Skeletal muscle tissue (tissue), 4 donors: Measurements from ENCODE around the gene DGKD. TPM values are rescaled to one million over a fixed set of nuclear protein-coding genes. Genes with fewer than 3 reads are reported as not detected.
A peak's percentile ranks its signal among the peaks of the same experiment; 100 is the strongest.
"Not testable (repeated sequence)": the region's sequence is repeated elsewhere in the genome, so short reads cannot be mapped to it uniquely, and the experiment has no call there.

Experiments used
- H3K27ac ChIP-seq: one replicate; pipeline ENCODE4 v1.7.0; 2013; ENCODE audit warnings: mild to moderate bottlenecking, low read depth, low read length, inconsistent platforms
- H3K27me3 ChIP-seq, 3 donors: one replicate each; pipeline ENCODE4 v1.7.0; 2013; ENCODE audit warnings: low read length in 3 of 3; ENCODE audit not compliant: control insufficient read depth in 3 of 3, insufficient read depth in 3 of 3
- H3K36me3 ChIP-seq, 3 donors: one replicate each; pipeline ENCODE4 v1.7.0; 2013; ENCODE audit warnings: low read length in 3 of 3; ENCODE audit not compliant: control insufficient read depth in 3 of 3, insufficient read depth in 3 of 3
- H3K4me1 ChIP-seq, 3 donors: one replicate each; pipeline ENCODE4 v1.7.0; 2013; ENCODE audit warnings: low read length in 3 of 3, mild to moderate bottlenecking in 3 of 3; ENCODE audit not compliant: control insufficient read depth in 3 of 3, insufficient read depth in 3 of 3
- H3K4me3 ChIP-seq, 3 donors: one replicate each; pipeline ENCODE4 v1.7.0; 2013; ENCODE audit warnings: low read length in 3 of 3
- H3K9ac ChIP-seq, 3 donors: one replicate each; pipeline ENCODE4 v1.7.0; 2013; ENCODE audit warnings: low read length in 3 of 3, mild to moderate bottlenecking in 3 of 3, moderate library complexity in 2 of 3, low read depth in 1 of 3
- H3K9me3 ChIP-seq, 3 donors: one replicate each; pipeline ENCODE4 v1.7.0; 2013; ENCODE audit warnings: low read length in 3 of 3; ENCODE audit not compliant: control insufficient read depth in 3 of 3
- total RNA-seq: library from RNA; depleted of rRNA; stranded (reverse); fragments of >200 nt; gene quantifications from one replicate; pipeline ENCODE4 v1.2.3, GENCODE V29; 2014
- donor health status: Osteomylitis.

DGKD gene
- total RNA-seq, 1 donor from 2014 or later = 17.2 TPM

- Histone ChIP-seq H3K4me3 (no peak overlapping the region), H3K27me3 (no peaks in the 10 kb centered on the region), H3K27ac (no peak overlapping the region), H3K9me3 (no peaks in the 10 kb centered on the region), H3K4me1 (peaks cover 0 to 10% (median 6%) of the 10 kb centered on the region in 3 donors), H3K36me3 (peaks cover 0 to 2% (median 0%) of the 10 kb centered on the region in 3 donors), H3K9ac (no peak overlapping the region)
These were observed 15.8 kb downstream of the DGKD start for GRCh38 chr2:233369897-233370685.

DNA sequence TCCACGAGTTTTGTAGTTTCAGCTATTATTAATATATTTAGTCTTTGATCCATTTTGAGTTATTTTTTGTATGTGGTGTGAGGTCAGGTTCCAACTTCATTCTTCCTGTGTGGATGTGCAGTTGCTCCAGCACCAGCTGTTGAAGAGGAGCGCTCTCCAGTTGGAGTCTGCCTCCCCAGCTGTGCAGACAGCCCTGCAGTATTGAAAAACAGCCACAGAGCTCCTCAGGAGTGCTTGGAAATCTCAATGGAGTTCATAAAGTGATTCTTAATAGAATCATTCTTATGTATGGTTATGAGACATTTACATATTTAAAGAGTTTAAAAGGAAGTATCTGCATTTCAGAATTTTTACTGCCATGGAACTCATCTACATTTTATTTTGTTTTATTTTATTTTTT is 17.3 kb downstream of the DGKD start:
- no peak overlapping the region for H3K4me3 ChIP-seq
- H3K9ac ChIP-seq = no peak overlapping the region
- no peak overlapping the region for H3K27ac ChIP-seq
- no peaks in the 10 kb centered on the region for H3K36me3 ChIP-seq
- H3K9me3 ChIP-seq = no peaks in the 10 kb centered on the region
- no peaks in the 10 kb centered on the region for H3K27me3 ChIP-seq
- H3K4me1 ChIP-seq = peaks cover 0 to 14% (median 9%) of the 10 kb centered on the region in 3 donors

DNA sequence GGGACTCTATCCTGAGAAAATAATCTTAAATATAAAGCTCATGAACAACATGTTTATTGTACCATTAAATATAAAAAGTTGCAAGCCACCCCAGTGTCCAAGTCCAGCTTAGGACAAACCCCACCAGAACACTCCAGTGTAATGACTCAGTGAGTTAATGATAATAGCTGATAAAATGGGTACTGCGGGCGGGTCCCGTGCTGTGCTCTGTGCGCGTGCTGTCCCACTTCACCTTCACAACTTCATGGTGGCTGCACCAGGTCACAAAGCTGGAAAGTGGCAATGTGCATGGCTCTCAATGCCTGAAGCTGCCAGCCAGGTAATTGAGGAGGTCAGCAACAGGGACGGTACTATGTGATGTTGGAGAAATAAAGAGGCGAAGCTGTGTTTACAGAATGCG is 18.6 kb downstream of the DGKD start:
- Histone ChIP-seq H3K4me3 (no peak overlapping the region), H3K9me3 (no peaks in the 10 kb centered on the region), H3K27ac (no peak overlapping the region), H3K27me3 (no peaks in the 10 kb centered on the region), H3K4me1 (peaks cover 0 to 14% (median 9%) of the 10 kb centered on the region in 3 donors), H3K9ac (no peak overlapping the region), H3K36me3 (no peaks in the 10 kb centered on the region)

DNA sequence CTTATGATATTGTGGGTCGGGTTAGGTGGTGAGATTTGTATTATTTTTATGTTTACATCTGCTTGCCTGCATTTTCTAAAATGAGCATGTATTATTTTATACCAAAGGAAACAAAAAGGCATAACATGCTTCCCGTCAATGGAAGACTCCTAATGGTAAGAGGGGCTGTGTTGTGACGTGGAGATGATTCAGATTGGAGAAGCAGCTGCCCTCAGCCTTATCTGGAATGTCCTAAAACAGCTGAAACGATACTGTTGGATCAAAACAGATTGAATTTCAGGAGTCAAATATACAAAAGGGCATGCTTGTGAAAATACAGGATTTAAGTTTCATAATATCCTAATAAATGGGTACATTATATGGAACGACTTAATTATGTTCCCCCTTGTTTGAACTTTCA is 19.0 kb downstream of the DGKD start:
- Histone ChIP-seq H3K27ac (no peak overlapping the region), H3K36me3 (no peaks in the 10 kb centered on the region), H3K9ac (no peak overlapping the region), H3K4me3 (no peak overlapping the region), H3K9me3 (no peaks in the 10 kb centered on the region), H3K27me3 (no peaks in the 10 kb centered on the region), H3K4me1 (peaks cover 0 to 14% (median 9%) of the 10 kb centered on the region in 3 donors)

GRCh38 chr2:233374776-233375175 is 20.5 kb downstream of the DGKD start:
- not testable (repeated sequence) for H3K27me3 ChIP-seq, H3K4me3 ChIP-seq, H3K4me1 ChIP-seq, H3K9ac ChIP-seq, H3K27ac ChIP-seq, H3K36me3 ChIP-seq, H3K9me3 ChIP-seq

DNA sequence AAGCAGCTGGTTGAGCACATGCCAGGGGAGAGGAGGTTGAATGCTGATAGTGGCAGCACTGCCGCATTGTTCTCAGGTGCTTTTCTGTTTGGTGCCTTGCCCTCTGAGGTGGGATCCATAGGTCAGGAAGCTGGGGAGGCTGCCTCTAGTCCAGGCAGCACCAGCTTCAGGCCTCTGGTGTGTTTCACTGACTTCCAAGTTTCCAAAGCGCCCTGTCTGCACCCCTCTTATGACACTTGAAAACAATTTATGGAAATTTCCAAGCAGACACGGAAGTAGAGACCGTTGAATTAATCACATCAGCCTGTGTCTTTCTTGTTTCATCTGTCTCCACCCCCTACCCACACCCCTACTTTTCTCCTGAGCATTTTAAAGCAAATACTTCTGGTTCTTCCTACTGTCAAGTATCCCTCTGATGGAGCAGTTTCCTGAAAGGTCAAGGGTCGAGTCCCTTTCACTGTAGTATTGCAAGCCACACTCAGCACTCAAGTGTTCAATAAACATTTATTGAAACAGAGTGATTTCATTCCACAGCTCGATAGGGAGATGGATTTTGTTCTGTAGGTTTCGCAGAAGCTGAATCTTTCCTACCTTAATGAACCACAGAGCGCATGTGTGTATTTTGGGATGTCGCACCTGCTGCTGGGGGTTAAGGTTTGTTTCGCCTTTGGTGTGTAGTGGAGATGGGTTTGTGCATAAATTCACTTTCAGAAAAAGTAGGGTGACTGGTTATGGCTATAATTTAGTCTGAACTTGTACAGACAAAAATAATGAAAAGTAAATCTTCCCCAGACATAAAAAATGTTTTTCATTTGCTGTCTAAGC is 21.4 kb downstream of the DGKD start:
- Histone ChIP-seq H3K9ac (peak overlapping the region in 1 of 3 donors; percentile 38), H3K9me3 (no peaks in the 10 kb centered on the region), H3K4me3 (no peak overlapping the region), H3K36me3 (no peaks in the 10 kb centered on the region), H3K4me1 (peaks cover 0 to 4% (median 3%) of the 10 kb centered on the region in 3 donors), H3K27me3 (no peaks in the 10 kb centered on the region), H3K27ac (no peak overlapping the region)

DNA sequence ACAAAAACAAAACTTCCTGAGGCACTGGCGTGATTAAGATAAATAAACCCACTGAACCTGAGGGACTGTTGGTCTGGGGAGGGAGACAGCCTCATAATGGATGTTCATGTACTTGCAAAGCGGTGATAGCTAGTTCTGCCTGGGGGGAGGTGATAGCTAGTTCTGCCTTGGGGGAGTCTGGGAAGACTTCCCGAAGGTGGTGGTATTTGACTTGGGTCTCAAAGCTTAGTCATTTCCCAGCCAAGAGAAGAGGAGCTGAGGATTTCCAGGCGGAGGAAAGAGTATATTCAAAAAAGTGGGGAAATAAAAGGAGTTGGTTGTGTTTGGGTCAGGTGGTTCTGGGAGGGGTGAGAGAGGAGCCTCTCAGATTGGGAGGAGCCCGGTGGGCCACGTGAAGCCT is 24.7 kb downstream of the DGKD start:
- H3K9me3 ChIP-seq = no peaks in the 10 kb centered on the region
- H3K27ac ChIP-seq = no peak overlapping the region
- H3K27me3 ChIP-seq = no peaks in the 10 kb centered on the region
- H3K4me1 ChIP-seq = peaks cover 0 to 4% (median 3%) of the 10 kb centered on the region in 3 donors
- H3K4me3 ChIP-seq = no peak overlapping the region
- H3K9ac ChIP-seq = no peak overlapping the region
- H3K36me3 ChIP-seq = no peaks in the 10 kb centered on the region

DNA sequence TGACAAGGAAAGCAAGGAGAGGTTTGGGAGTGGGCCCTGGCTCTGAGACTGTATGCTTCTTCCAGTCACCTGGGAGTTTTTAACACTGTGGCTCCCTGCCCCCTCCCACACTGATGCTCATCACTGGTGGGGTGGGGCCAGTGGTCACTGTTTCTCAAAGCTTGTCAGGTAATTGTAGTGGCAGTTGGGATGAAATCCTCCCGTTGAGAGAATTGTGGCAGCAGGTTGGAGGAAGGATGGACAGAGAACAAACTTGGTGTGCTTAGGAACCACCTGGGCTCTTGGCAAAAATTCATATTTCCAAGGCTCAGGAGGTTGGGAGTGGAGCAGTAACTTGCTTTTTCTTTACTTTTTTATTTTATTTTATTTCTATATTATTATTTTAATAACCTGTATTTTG is 25.1 kb downstream of the DGKD start:
- Histone ChIP-seq H3K36me3 (no peaks in the 10 kb centered on the region), H3K9me3 (no peaks in the 10 kb centered on the region), H3K27me3 (no peaks in the 10 kb centered on the region), H3K27ac (no peak overlapping the region), H3K4me3 (no peak overlapping the region), H3K9ac (no peak overlapping the region), H3K4me1 (peaks cover 3 to 6% (median 4%) of the 10 kb centered on the region in 3 donors)

DNA sequence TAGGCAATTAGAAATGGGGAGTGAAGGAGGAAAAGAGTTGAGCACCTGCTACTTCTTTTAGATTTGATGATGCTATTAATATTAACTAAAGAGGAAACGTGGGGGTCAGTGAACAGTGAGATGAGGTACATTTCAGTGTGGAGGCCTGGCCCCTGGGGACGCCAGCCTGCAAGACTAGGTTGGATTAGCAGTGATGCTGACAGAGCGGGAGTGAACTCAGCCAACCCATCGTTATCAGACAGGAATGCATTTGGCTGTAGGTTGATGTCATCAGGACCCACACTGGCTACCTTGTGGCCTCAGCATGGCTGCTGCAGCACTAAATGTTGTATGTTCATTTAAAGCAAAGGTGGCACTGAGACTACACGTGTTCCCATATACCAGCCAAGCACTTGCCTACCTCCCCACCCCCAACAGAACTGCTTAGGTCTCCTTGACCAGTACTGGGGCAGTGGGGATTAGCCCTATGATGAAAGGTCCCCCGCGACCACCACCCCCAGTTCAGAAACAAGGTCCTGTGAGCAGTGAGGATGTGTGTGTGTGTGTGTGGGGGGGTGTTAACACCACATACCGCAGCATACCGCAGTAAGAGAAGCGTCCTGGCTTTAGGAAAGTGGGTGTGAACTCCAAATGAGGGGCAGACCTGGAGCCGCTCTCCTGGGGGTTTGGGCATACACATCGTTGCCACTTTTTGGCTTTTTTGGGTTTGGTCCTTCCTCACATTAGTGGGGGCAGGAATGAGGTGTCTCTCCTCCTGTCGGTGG is 26.0 kb downstream of the DGKD start:
- H3K27me3 ChIP-seq = no peaks in the 10 kb centered on the region
- H3K4me3 ChIP-seq = no peak overlapping the region
- H3K9me3 ChIP-seq = no peaks in the 10 kb centered on the region
- H3K4me1 ChIP-seq = peaks cover 4 to 13% (median 9%) of the 10 kb centered on the region in 3 donors
- no peaks in the 10 kb centered on the region for H3K36me3 ChIP-seq
- no peak overlapping the region for H3K27ac ChIP-seq
- no peak overlapping the region for H3K9ac ChIP-seq
